Progenitor cell of endocrine pancreas (in vitro differentiated cells): ENCODE results near the gene LRRTM4. TPM values are rescaled to one million over a fixed set of nuclear protein-coding genes. Genes with fewer than 3 reads are reported as not detected.
A peak's percentile ranks its signal among the peaks of the same experiment; 100 is the strongest.
"Not testable (repeated sequence)": the region's sequence is repeated elsewhere in the genome, so short reads cannot be mapped to it uniquely, and the experiment has no call there.

Experiments
- DNase-seq: peaks from one replicate; pipeline ENCODE4 v3.0.0; 2021; ENCODE audit warnings: low spot score; ENCODE audit not compliant: unreplicated experiment
- H3K27ac Mint-ChIP-seq: 2 replicates; pipeline ENCODE4 v1.8.0; 2021; ENCODE audit warnings: mild to moderate bottlenecking, moderate library complexity, mixed read lengths
- H3K27me3 Mint-ChIP-seq: 2 replicates; pipeline ENCODE4 v1.8.0; 2021; ENCODE audit warnings: mixed read lengths
- H3K36me3 Mint-ChIP-seq: 2 replicates; pipeline ENCODE4 v1.8.0; 2022; ENCODE audit warnings: mixed read lengths; ENCODE audit not compliant: insufficient read depth
- H3K4me1 Mint-ChIP-seq: 2 replicates; pipeline ENCODE4 v1.8.0; 2021; ENCODE audit warnings: low read depth, mixed read lengths
- H3K4me3 Mint-ChIP-seq: 2 replicates; pipeline ENCODE4 v1.8.0; 2021; ENCODE audit warnings: low read depth, mild to moderate bottlenecking, moderate library complexity, mixed read lengths
- H3K9me3 Mint-ChIP-seq: 2 replicates; pipeline ENCODE4 v1.8.0; 2021; ENCODE audit warnings: low read depth, mixed read lengths
- CTCF ChIP-seq: fragments of 200-600 bp; sonication (generic); IDR thresholded peaks from one replicate; pipeline ENCODE4 v1.5.0; 2021; ENCODE audit warnings: antibody characterized with exemption, mild to moderate bottlenecking; ENCODE audit not compliant: unreplicated experiment
- total RNA-seq: library from RNA; stranded (reverse); gene quantifications from 2 replicates; pipeline ENCODE4 v1.2.1, GENCODE V29; 2021

Gene LRRTM4
- total RNA-seq, 1 donor from 2014 or later = 2.3 TPM

GRCh38 chr2:76793647-76794334 lies 728.4 kb downstream of the LRRTM4 start:
- TF ChIP-seq CTCF = no peak
- Mint-ChIP-seq H3K9me3 (peaks cover 13% of the 10 kb centered on the region), H3K4me3 (no peak overlapping the region), H3K36me3 (peaks cover 2% of the 10 kb centered on the region), H3K4me1 (peaks cover 16% of the 10 kb centered on the region), H3K27me3 (no peaks in the 10 kb centered on the region), H3K27ac (peak overlapping the region; percentile 46)
- DNase-seq = no peak

GRCh38 chr2:76781313-76781712 lies 740.9 kb downstream of the LRRTM4 start:
- not testable (repeated sequence) for DNase-seq, H3K36me3 Mint-ChIP-seq, H3K27me3 Mint-ChIP-seq, H3K27ac Mint-ChIP-seq, H3K4me1 Mint-ChIP-seq
- Mint-ChIP-seq H3K9me3 (peaks cover 15% of the 10 kb centered on the region), H3K4me3 (peak overlapping the region; percentile 58)

- Mint-ChIP-seq H3K9me3 (no peaks in the 10 kb centered on the region), H3K4me3 (no peak overlapping the region), H3K36me3 (no peaks in the 10 kb centered on the region), H3K27me3 (no peaks in the 10 kb centered on the region), H3K4me1 (no peaks in the 10 kb centered on the region), H3K27ac (no peak overlapping the region)
- TF ChIP-seq CTCF = no peak
- DNase-seq = no peak
Measured at GRCh38 chr2:76763276-76763675, 758.9 kb downstream of the LRRTM4 start.

- no peak for DNase-seq
- Mint-ChIP-seq H3K4me3 (no peak overlapping the region), H3K36me3 (no peaks in the 10 kb centered on the region), H3K27ac (no peak overlapping the region), H3K4me1 (no peaks in the 10 kb centered on the region), H3K9me3 (no peaks in the 10 kb centered on the region), H3K27me3 (no peaks in the 10 kb centered on the region)
- TF ChIP-seq CTCF = no peak
Measured at GRCh38 chr2:76760367-76760704, 761.8 kb downstream of the LRRTM4 start.

- no peaks in the 10 kb centered on the region for H3K9me3 Mint-ChIP-seq
- H3K27ac Mint-ChIP-seq = peak overlapping the region; percentile 10
- H3K4me1 Mint-ChIP-seq = no peaks in the 10 kb centered on the region
- TF ChIP-seq CTCF = no peak
- no peaks in the 10 kb centered on the region for H3K36me3 Mint-ChIP-seq
- H3K27me3 Mint-ChIP-seq = no peaks in the 10 kb centered on the region
- H3K4me3 Mint-ChIP-seq = no peak overlapping the region
- no peak for DNase-seq
Measured at GRCh38 chr2:76759634-76760366, 762.4 kb downstream of the LRRTM4 start.

- TF ChIP-seq CTCF = no peak
- Mint-ChIP-seq H3K4me3 (no peak overlapping the region), H3K9me3 (no peaks in the 10 kb centered on the region), H3K4me1 (no peaks in the 10 kb centered on the region), H3K27ac (no peak overlapping the region), H3K36me3 (no peaks in the 10 kb centered on the region), H3K27me3 (no peaks in the 10 kb centered on the region)
- DNase-seq = no peak
Measured at GRCh38 chr2:76752506-76752905, 769.7 kb downstream of the LRRTM4 start.
